T-helper 2 cell (primary cell): Measurements from ENCODE around the gene CASP10.
"Not testable (repeated sequence)": the region's sequence is repeated elsewhere in the genome, so short reads cannot be mapped to it uniquely, and the experiment has no call there.

Source experiments
- DNase-seq, 5 experiments: peaks; one replicate each; pipeline versions ENCODE4 v3.0.0 to v3.0.0-alpha.2; 2012 to 2022

Gene CASP10

DNA sequence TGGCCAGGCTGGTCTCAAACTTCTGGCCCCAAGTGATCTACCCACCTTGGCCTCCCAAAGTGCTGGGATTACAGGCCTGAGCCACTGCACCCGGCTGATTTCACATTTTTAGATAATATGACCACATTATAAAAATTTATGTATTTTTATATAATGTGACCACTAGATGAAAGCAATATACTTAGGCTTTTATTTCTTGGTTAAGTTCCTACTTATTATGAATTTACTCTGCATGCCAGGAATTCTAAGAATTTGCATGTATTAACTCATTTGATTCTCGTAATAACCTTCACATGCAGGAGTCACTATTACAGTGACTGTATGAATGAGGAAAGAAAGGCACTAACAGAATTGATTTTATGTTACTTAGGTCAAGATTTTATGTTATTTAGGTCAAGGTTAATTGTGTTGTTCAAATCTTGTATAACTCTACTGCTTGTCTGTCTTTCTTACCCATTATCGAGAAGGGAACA lies 51.8 kb downstream of the CASP10 start:
- DNase-seq = no peak

- peak in 3 of 5 experiments; percentile 19 to 81 (median 53) for DNase-seq
These were observed 53.2 kb downstream of the CASP10 start for GRCh38 chr2:201235860-201236811.

DNA sequence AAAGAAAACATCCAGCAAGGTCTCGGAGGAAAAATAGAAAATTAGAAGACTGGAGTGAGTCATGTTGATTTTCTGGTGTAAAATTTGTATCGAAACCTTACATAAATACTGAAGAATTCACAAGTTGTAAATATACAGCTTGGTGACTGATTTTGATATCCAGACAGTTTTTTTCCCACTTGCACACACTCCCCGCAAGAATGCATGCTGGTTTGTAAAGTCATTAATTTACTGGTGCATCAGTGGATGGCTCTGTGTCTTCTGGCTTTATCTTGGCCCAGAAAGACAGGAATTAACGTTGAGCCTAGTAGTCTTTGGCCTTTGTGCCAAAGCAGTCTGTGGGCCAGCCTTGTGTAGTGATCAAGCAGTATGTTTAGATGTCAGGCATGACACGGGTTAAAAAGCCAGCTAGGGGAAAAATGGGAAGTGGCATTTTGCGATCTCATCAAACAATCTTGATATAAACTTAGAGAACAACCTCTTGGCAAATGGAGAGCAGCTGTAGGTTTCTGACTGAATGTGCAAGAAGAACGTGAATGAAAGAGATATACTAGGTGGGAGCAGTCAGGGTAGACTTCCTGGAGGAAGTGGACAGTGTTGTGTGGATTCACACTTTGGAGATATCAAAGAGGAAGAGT lies 54.7 kb downstream of the CASP10 start:
- no peak for DNase-seq

DNA sequence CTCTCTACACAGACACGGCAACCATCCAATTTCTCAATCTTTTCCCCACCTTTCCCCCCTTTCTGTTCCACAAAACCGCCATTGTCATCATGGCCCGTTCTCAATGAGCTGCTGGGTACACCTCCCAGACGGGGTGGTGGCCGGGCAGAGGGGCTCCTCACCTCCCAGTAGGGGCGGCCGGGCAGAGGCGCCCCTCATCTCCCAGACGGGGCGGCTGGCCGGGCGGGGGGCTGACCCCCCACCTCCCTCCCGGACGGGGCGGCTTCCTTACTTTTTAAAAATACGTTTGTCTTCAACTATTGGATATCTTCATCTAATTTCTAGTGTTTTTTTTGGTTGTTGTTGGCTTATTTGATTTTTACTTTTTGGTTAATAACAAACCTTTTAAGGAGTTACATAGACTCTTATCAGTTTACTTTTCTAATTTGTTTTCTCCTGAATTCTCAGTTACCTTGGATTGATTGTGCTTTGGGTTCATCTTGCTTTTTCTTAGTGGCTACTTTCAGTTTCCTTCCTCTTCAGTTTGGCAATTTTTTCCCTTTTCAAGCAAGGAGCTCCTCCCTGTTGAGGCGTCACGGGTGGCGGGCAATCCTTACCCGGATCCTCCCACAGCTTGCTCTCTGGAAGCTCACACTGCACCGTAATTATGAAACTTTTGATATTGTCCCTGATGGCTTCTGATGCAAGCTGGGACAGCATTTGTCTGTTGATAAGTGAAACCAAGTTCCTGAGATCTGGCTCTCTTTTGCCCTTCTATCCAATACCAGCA lies 56.4 kb downstream of the CASP10 start:
- not testable (repeated sequence) for DNase-seq

- DNase-seq = peak in 1 of 5 experiments; percentile 49
These were observed 59.8 kb downstream of the CASP10 start for GRCh38 chr2:201242571-201243277.

DNA sequence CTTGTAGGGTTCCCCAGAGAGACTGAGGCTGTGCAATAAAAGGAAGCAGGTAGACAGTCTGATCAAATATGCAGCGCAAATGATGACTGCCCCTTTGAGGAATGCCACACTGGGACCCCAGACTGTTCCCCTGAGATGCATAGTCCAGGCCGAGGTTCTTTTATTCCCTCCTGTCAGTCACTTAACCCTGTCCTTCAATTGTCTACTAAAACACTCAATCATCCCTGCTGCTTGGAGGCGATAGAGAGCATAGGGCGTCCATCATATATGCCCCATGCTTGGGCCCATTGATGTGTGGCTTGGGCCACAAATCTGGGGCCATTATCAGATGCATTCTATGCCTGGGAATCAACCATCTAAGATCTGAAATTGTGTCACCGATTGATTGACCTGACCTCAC lies 61.9 kb downstream of the CASP10 start:
- no peak for DNase-seq

DNA sequence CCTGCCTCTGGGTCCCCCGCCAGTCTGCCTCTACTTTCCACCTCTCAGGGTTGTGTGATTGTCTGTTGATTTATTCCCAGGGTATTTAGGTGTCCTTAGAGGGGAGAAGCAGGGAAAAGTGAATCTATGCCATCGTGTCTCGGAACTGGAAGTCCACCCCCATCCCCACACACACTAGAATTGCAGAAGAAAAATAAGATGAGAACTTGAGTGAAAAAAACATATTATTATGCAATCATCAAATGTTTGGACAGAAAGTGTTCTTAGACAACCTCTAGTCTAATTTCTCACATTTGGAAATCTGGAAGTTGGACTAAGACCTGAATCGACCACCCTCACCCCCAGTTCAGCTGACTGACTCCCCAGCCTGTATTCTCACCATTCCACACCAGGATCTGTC lies 63.3 kb downstream of the CASP10 start:
- DNase-seq = no peak

- DNase-seq = no peak
These were observed 65.4 kb downstream of the CASP10 start for GRCh38 chr2:201248288-201248844.

- DNase-seq = no peak
These were observed 66.9 kb downstream of the CASP10 start for GRCh38 chr2:201249889-201250288.

- DNase-seq = no peak
These were observed 67.8 kb downstream of the CASP10 start for GRCh38 chr2:201250741-201251140.

- DNase-seq = peak in 1 of 5 experiments; percentile 74
These were observed 71.3 kb downstream of the CASP10 start for GRCh38 chr2:201254081-201254730.

- DNase-seq = no peak
These were observed 72.6 kb downstream of the CASP10 start for GRCh38 chr2:201255408-201256033.

GRCh38 chr2:201256082-201256481 lies 73.1 kb downstream of the CASP10 start:
- no peak for DNase-seq

DNA sequence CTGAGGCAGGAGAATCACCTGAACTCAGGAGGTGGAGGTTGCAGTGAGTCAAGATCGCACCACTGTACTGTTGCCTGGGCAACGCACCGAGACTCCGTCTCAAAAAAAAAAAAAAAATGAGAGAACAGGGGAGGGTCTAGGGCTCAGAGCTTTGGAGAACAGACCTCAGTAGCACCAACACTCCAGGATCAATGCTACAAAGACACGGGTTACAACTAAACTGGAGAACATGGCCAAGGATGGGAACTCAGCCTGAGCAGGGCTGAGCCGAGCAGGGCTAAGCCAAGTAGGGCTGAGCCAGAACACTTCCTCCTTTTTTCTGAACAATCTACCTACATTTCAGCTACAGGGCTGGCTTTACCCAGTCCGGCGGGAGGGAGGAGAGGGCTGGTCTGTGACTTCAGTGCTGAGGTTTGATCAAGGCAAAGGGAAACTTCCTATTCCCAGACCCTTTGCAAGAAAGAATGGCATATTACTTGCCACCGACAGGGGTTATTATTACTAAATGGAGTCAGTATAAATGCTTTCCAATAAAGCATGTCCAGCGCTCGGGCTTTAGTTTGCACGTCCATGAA lies 74.5 kb downstream of the CASP10 start:
- peak in 4 of 5 experiments; percentile 23 to 77 (median 60) for DNase-seq

DNA sequence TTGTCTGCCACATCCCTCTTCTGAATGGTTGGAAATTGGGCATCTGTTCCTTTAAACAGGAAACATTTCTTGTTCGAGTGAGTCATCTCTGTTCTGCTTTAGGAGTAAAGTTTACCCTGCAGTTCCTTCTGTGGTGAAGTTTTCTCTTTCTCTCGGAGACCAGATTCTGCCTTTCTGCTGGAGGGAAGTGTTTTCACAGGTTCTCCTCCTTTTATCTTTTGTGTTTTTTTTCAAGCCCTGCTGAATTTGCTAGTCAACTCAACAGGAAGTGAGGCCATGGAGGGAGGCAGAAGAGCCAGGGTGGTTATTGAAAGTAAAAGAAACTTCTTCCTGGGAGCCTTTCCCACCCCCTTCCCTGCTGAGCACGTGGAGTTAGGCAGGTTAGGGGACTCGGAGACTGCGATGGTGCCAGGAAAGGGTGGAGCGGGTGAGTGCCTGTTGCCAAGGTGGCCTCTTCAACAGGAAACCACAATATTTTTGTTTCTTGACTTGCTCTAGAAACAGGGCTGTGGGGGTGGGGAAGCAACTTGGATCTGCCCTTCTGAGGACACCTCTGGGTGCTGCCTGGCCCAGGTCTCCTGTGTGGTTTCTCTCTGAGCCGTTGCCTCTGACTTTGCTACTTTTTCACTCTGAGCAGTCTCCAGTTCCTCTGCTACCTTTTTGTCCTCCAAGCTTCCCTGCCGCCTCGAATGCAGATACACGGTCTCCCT lies 75.2 kb downstream of the CASP10 start:
- DNase-seq = peak; percentile 56 to 99 (median 89)

- DNase-seq = peak in 1 of 5 experiments; percentile 45
These were observed 76.0 kb downstream of the CASP10 start for GRCh38 chr2:201258666-201259615.

DNA sequence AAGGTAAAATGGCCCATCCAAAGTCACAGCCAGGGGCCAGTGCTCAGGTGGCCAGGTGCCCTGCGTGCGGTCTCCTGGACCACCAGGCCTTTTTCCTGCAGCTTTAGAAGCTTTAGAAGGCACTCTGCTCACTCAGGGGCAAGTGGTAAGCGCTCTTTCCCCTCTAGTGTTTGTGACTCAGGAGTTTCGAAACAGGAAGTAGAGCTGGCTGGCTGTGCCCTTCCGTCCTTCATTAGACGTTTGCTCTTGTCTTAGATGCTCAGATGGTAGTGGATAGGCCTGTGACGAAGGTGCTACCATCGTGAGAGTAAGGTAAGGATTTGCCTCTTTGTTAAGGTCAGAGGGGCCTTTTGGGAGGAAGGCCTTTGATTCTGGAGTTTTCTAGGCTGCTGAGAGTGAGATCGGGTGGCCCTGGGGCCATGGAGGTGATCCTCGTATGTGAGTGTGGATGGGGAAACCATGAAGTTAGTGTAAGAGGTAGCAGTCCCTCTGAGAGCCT lies 77.4 kb downstream of the CASP10 start, which contains the start of gene CASP8:
CASP8 (plus strand) TSS at position 235 of the 499 bp plus-strand sequence. CDS start 5,951 bp downstream, outside the sequence.
- peak in 4 of 5 experiments; percentile 37 to 96 (median 68) for DNase-seq

- DNase-seq = peak; percentile 21 to 89 (median 50)
These were observed 78.5 kb downstream of the CASP10 start for GRCh38 chr2:201261471-201261870.
